HFFc6 (cell line): ENCODE measurements around the gene RHPN2. TPM values are rescaled to one million over a fixed set of nuclear protein-coding genes. Genes with fewer than 3 reads are reported as not detected.
"Not testable (repeated sequence)": the region's sequence is repeated elsewhere in the genome, so short reads cannot be mapped to it uniquely, and the experiment has no call there.

Experiments
- DNase-seq: peaks from one replicate; pipeline ENCODE4 v3.0.0-alpha.2; 2018
- H3K27ac Mint-ChIP-seq: 2 replicates; pipeline ENCODE4 v1.8.0; 2020; ENCODE audit warnings: mild to moderate bottlenecking, mixed read lengths
- H3K27me3 Mint-ChIP-seq: 2 replicates; pipeline ENCODE4 v1.8.0; 2021; ENCODE audit warnings: mild to moderate bottlenecking, moderate library complexity, mixed read lengths; ENCODE audit not compliant: insufficient read depth
- H3K36me3 Mint-ChIP-seq: 2 replicates; pipeline ENCODE4 v1.8.0; 2021; ENCODE audit warnings: low read depth, mixed read lengths
- H3K4me1 Mint-ChIP-seq: 2 replicates; pipeline ENCODE4 v1.8.0; 2020; ENCODE audit warnings: low read depth, mixed read lengths
- H3K4me3 Mint-ChIP-seq: 2 replicates; pipeline ENCODE4 v1.8.0; 2020; ENCODE audit warnings: mild to moderate bottlenecking, moderate library complexity, mixed read lengths
- H3K9me3 Mint-ChIP-seq: 2 replicates; pipeline ENCODE4 v1.8.0; 2020; ENCODE audit warnings: mild to moderate bottlenecking, mixed read lengths
- total RNA-seq, 6 experiments: library from RNA; stranded (reverse); fragmentation: NEBNext Ultra II Directional; extraction: Animal tissue kit (Norgen Biotek cat#: 25700); gene quantifications; 2 replicates in 1 of 6; 3 replicates in 5 of 6; pipeline ENCODE4 v1.2.3, GENCODE V29; 2021
- TF ChIP-seq, protein P1 (sequence below): fragments of 200-600 bp; sonication (generic); IDR thresholded peaks from 2 replicates; pipeline ENCODE4 v1.5.0; 2021; ENCODE audit warnings: antibody characterized with exemption, mild to moderate bottlenecking

RHPN2 gene
- total RNA-seq, 6 experiments from 2014 or later, result 2.7 to 5.4 (median 3.4) TPM

DNA sequence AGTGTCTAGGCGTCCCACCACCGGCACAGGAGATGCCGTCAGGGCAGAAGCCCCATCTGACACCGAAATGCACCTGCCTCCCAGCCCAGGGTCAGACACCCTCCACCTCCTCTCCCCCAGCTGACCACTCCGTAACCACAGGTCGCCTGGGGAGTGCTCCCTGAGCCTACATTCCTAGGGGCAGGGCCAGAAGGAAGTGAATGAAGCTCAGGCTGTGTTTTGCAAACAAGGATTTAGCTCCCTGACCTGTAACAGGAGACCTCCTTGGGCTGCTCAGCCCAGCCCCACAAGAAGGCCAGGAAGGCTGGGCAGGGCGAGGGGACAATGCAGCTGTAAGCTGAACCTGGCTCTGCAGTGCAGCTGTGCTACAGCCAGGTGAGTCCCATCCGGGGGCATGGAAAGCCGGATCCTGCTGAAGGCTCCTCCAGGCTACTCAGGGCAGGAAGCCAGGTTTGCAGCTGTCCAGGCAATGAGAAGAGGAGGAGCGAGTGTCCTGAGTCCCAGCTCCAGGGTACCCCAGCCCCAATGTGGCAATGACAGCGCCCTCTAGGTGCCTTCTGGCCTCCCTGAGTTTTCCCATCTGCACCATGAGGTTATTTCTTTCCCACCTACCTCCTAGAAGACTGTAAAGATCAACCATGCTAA lies 42.1 kb downstream of the RHPN2 start:
- TF ChIP-seq, protein P1, sequence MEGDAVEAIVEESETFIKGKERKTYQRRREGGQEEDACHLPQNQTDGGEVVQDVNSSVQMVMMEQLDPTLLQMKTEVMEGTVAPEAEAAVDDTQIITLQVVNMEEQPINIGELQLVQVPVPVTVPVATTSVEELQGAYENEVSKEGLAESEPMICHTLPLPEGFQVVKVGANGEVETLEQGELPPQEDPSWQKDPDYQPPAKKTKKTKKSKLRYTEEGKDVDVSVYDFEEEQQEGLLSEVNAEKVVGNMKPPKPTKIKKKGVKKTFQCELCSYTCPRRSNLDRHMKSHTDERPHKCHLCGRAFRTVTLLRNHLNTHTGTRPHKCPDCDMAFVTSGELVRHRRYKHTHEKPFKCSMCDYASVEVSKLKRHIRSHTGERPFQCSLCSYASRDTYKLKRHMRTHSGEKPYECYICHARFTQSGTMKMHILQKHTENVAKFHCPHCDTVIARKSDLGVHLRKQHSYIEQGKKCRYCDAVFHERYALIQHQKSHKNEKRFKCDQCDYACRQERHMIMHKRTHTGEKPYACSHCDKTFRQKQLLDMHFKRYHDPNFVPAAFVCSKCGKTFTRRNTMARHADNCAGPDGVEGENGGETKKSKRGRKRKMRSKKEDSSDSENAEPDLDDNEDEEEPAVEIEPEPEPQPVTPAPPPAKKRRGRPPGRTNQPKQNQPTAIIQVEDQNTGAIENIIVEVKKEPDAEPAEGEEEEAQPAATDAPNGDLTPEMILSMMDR, result peak; percentile 25; the same call in 1 of the 2 replicates
- peaks cover 4% of the 10 kb centered on the region; the same call in 1 of the 2 replicates for H3K36me3 Mint-ChIP-seq

DNA sequence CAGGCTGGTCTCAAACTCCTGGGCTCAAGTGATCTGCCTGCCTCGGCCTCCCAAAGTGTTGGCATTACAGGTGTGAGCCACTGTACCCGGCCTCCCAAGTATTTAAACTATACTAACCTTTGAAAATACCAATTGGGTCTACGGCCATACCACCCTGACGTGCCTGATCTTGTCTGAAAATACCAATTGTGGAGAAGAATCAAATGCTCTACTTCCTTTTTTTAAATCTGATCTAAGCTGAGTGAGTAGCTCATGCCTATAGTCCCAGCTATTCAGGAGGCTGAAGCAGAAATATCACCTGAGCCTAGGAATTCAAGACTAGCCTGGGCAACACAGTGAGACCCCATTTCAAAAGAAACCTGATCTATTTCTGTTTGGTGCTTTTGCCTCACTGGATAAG lies 53.8 kb downstream of the RHPN2 start:
- not testable (repeated sequence) for H3K27me3 Mint-ChIP-seq, H3K4me3 Mint-ChIP-seq, DNase-seq, H3K27ac Mint-ChIP-seq, H3K4me1 Mint-ChIP-seq, H3K9me3 Mint-ChIP-seq, H3K36me3 Mint-ChIP-seq

More for the DNA sequence above, 42.1 kb downstream of the RHPN2 start:
- H3K27ac Mint-ChIP-seq, result no peak overlapping the region
- H3K27me3 Mint-ChIP-seq, result no peaks in the 10 kb centered on the region; the same call in 1 of the 2 replicates
- no peaks in the 10 kb centered on the region for H3K9me3 Mint-ChIP-seq
- no peaks in the 10 kb centered on the region for H3K4me1 Mint-ChIP-seq
- no peak for DNase-seq
- H3K4me3 Mint-ChIP-seq, result no peak overlapping the region

DNA sequence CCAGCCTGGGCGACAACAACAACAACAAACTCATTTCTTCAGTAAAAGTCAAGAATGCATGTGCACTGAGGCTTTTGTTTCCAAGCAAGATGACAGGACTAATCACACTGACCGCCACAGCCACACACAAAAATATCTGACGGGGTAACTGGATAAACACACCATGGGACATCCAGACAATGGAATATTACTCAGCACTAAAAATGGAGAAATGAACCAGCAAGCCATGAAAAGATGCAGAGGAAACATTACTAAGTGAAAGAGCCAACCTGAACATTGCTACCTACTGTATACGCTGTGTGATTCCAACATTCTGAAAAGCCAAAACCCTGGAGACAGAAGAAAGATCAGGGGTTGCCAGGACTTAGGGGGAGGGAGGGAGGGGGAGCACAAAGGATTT lies 56.0 kb downstream of the RHPN2 start:
- Mint-ChIP-seq H3K27me3 (no peaks in the 10 kb centered on the region), H3K4me3 (no peak overlapping the region), H3K4me1 (no peaks in the 10 kb centered on the region), H3K27ac (no peak overlapping the region), H3K36me3 (0 out of 2 replicates have a peak, but pooled peaks cover 5% of the 10 kb centered on the region), H3K9me3 (no peaks in the 10 kb centered on the region)
- TF ChIP-seq, protein P1, result no peak
- DNase-seq, result no peak

DNA sequence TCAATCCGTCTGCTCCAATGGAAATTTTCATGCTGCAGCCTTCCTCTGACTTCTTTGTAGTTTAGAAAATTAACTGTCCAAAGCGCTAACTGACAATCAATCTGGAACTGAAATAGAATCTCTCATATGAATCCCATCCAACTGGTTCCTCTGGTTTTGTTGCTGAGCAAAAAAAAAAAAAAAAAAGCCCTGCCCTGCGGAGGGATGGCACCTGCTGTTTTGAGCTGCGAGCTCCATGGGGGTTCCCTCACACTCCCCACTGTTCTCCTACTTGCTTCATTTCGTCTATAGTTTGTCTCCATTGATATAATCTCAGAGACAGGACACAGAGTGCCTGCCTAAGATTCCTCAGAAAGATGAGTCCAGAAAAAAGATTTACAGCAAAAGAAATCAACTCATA lies 59.2 kb downstream of the RHPN2 start:
- Mint-ChIP-seq H3K4me1 (no peaks in the 10 kb centered on the region), H3K9me3 (no peaks in the 10 kb centered on the region), H3K4me3 (no peak overlapping the region), H3K36me3 (0 out of 2 replicates have a peak, but pooled peaks cover 5% of the 10 kb centered on the region), H3K27me3 (no peaks in the 10 kb centered on the region; the same call in 1 of the 2 replicates), H3K27ac (no peak overlapping the region)
- TF ChIP-seq, protein P1, result no peak
- DNase-seq, result no peak

DNA sequence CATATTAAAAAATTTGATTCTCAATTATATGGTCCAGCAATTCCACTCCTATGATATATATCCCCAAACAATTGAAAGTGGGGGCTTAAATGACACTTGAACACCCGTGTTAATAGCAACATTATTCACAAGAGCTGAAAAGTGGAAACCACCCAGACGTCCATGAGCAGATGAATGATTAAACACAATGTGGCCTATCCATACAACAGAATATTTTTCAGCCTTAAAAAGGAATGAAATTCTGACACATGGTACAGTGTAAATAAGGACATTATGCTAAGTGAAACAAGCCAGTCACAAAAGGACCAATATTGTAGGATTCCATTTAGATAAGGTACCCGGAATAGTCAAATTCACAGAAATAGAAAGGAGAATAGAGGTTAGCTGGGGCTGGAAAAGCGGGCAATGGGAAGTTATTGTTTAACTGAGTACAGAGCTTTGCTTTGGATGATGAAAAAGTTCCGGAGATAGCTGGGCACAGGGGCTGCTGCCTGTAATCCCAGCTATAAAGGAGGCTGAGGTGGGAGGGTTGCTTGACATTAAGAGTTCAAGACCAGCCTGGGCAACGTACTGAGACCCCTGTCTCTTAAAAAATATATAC lies 61.2 kb downstream of the RHPN2 start:
- H3K27ac Mint-ChIP-seq, H3K9me3 Mint-ChIP-seq, H3K36me3 Mint-ChIP-seq, DNase-seq, H3K4me1 Mint-ChIP-seq, H3K4me3 Mint-ChIP-seq, H3K27me3 Mint-ChIP-seq: not testable (repeated sequence)

DNA sequence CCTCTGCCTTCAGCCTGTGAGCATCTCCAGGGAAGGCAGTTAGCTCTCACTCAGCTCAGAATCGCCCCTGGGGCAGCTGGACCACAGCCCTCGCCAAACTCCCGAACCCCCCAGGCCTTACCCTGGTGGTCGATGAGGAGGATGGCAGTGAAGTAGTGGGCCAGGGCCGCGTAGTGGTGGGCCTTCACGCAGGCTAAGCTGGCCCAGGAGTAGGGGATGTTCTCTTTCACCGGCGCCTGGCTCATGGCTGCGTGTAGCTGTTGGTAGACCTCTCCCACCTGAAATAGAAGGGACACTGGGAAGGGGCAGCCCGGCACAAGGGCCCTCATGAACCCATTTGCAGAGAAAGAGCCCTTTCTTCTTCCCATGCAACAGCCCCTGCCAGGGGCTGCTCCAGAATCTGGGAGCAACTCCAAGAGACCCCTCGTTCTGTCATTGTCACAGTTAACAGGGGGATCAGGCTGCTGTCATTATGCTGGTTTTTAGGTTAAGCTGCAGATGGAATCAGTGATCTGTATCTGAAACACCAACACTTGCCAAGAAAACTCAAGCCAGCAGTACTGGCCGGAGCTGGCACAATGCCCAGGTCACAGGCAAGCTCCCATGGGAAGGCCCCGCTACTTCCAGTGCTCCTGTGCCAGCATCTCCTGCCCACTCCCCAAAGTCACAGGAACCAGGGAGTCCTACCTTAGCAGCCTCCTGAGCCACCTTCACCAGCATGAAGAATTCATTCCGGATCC lies 62.4 kb downstream of the RHPN2 start:
- H3K36me3 Mint-ChIP-seq, H3K4me3 Mint-ChIP-seq, H3K27me3 Mint-ChIP-seq, H3K27ac Mint-ChIP-seq, H3K9me3 Mint-ChIP-seq, H3K4me1 Mint-ChIP-seq, DNase-seq: not testable (repeated sequence)

DNA sequence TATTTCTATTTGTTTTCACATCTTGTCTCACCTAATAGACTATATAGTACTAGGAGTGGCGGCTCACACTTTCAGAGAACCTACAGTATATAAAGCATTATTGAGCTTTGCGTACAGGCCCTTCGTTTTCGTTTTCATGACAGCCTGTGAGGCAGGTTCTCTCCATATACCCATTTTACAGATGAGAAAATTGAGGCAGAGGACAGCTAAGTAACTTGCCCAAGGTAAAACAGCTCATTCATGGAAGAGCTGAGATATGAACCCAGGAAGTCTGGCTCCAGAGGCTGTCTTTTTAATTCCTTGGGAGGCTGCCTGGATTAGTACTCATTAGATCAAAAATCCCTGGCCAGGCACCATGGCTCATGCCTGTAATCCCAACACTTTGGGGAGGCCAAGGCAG lies 63.8 kb downstream of the RHPN2 start:
- H3K36me3 Mint-ChIP-seq, result no peaks in the 10 kb centered on the region
- H3K27me3 Mint-ChIP-seq, result no peaks in the 10 kb centered on the region; the same call in 1 of the 2 replicates
- no peaks in the 10 kb centered on the region for H3K4me1 Mint-ChIP-seq

More for the DNA sequence above, 63.8 kb downstream of the RHPN2 start:
- TF ChIP-seq, protein P1, result no peak
- no peak overlapping the region for H3K4me3 Mint-ChIP-seq
- no peak overlapping the region for H3K27ac Mint-ChIP-seq
- H3K9me3 Mint-ChIP-seq, result no peaks in the 10 kb centered on the region
- no peak for DNase-seq
